ENCODE measurements around the gene SLC35B4. TPM values are rescaled to one million over a fixed set of nuclear protein-coding genes. Genes with fewer than 3 reads are reported as not detected.

SLC35B4 gene
- total RNA-seq, 4 donors from 2014 or later, result 3.7 to 8.6 (median 7.0) TPM

DNA sequence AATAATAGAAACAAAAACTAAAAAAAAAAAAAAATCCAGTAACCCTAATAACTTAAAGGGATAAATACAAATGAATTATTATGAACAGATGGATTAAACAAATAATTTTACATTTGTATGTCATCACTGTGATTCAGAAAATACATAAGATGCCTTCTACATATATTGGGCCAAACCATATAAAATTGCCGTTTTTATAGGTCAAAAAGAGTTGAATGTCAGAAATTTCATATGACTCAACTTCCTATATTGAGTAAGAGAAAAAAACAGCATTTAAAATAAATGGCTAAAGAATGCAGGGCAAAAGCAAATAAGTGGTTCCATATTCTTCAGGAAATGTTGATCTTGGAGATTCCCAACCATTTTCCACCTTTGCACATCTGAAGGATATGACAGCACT is 9.4 kb downstream of the SLC35B4 start:
- Histone ChIP-seq H3K9me3 (no peaks in the 10 kb centered on the region), H3K27me3 (no peaks in the 10 kb centered on the region), H3K27ac (no peak overlapping the region), H3K4me1 (no peaks in the 10 kb centered on the region), H3K36me3 (peaks cover 0 to 48% (median 0%) of the 10 kb centered on the region in 3 donors), H3K4me3 (no peak overlapping the region)
- no peak for TF ChIP-seq POLR2A (IDR thresholded peaks at IDR 0.05)
- TF ChIP-seq, protein P1, sequence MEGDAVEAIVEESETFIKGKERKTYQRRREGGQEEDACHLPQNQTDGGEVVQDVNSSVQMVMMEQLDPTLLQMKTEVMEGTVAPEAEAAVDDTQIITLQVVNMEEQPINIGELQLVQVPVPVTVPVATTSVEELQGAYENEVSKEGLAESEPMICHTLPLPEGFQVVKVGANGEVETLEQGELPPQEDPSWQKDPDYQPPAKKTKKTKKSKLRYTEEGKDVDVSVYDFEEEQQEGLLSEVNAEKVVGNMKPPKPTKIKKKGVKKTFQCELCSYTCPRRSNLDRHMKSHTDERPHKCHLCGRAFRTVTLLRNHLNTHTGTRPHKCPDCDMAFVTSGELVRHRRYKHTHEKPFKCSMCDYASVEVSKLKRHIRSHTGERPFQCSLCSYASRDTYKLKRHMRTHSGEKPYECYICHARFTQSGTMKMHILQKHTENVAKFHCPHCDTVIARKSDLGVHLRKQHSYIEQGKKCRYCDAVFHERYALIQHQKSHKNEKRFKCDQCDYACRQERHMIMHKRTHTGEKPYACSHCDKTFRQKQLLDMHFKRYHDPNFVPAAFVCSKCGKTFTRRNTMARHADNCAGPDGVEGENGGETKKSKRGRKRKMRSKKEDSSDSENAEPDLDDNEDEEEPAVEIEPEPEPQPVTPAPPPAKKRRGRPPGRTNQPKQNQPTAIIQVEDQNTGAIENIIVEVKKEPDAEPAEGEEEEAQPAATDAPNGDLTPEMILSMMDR (IDR thresholded peaks at IDR 0.05), result no peak
- DNase-seq, result no peak
- intact Hi-C loops (cut with DNase I), result no loop called here
- WGBS, 2 donors, result 63 to 84% methylated on average over 1 of the region's 1 CpG

DNA sequence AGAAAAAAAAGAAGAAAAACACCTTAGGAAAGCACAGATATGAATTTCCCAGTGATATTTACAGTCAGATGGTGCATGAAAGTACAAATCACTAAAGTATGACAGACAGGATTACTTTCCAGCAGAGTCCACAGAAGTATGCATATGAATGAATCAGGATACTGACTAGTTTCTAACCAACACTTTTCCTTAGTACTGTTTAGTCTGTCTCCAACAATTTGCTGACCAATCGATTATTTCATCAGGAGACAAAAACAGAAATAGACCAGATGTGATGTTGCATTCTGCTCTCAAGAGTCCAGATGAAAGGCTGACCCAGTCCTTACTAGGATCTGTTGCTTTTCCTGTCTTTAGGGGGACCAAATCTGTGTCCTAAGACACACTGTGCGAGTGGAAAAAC is 14.6 kb downstream of the SLC35B4 start:
- DNase-seq, result no peak
- TF ChIP-seq, protein P1 (IDR thresholded peaks at IDR 0.05), result no peak
- TF ChIP-seq POLR2A (IDR thresholded peaks at IDR 0.05), result no peak
- H3K27me3 ChIP-seq, result no peaks in the 10 kb centered on the region
- intact Hi-C loops (cut with DNase I), result no loop called here
- H3K36me3 ChIP-seq, result peaks cover 0 to 84% (median 0%) of the 10 kb centered on the region in 3 donors
- no peak overlapping the region for H3K4me3 ChIP-seq
- H3K9me3 ChIP-seq, result no peaks in the 10 kb centered on the region
- H3K4me1 ChIP-seq, result no peaks in the 10 kb centered on the region
- WGBS, 2 donors, result 75 to 82% methylated on average over 2 of the region's 2 CpGs
- no peak overlapping the region for H3K27ac ChIP-seq

DNA sequence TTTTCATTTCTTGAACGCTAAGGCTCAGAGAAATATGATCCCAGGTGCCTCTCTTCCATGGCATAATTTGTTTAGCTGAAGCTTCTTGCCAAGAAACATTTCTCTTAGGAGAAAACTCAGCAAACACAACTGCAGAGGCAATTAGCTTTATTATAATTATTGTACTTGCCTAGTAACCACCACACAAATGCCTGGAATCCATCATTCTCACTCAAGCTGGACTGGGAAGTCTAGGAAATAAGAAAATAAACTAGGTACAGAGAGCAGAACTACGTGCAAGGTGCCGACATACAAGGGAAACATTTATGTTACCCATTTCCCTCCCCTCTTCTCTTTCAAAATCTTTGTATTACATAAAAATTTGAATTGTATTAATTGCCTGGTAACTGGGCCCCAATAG is 15.1 kb downstream of the SLC35B4 start:
- peaks cover 0 to 89% (median 0%) of the 10 kb centered on the region in 3 donors for H3K36me3 ChIP-seq
- H3K4me3 ChIP-seq, result no peak overlapping the region

DNA sequence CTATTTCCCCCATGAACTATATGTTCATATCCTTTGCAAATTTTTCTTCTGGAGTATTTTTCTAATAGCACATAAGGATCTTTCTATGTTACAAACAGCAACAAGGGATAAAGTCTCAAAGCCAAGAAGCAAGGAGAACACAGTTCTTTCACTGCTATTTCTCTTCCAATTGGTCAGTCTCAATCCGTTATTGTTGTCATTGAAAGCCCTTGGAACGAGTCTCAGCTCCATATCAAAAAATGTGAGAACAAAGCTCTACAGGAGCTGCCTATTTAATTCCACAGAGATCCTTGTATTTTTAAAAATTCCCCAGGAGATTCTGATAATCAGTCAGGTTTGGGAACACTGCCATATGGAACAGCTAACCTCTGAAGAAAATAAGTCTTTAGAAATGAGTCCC is 15.7 kb downstream of the SLC35B4 start:
- peaks cover 0 to 93% (median 0%) of the 10 kb centered on the region in 3 donors for H3K36me3 ChIP-seq
- 86 to 87% methylated on average over 2 of the region's 2 CpGs for WGBS, 2 donors
- intact Hi-C loops (cut with DNase I), result no loop called here
- DNase-seq, result no peak
- TF ChIP-seq, protein P1 (IDR thresholded peaks at IDR 0.05), result no peak
- no peak for TF ChIP-seq POLR2A (IDR thresholded peaks at IDR 0.05)
- no peaks in the 10 kb centered on the region for H3K4me1 ChIP-seq
- H3K27me3 ChIP-seq, result no peaks in the 10 kb centered on the region
- H3K9me3 ChIP-seq, result no peaks in the 10 kb centered on the region
- no peak overlapping the region for H3K4me3 ChIP-seq
- H3K27ac ChIP-seq, result no peak overlapping the region

More for the DNA sequence above, 15.1 kb downstream of the SLC35B4 start:
- intact Hi-C loops (cut with DNase I), result no loop called here
- Histone ChIP-seq H3K27ac (no peak overlapping the region), H3K9me3 (no peaks in the 10 kb centered on the region), H3K27me3 (no peaks in the 10 kb centered on the region), H3K4me1 (no peaks in the 10 kb centered on the region)
- WGBS, 2 donors, result 66 to 83% methylated on average over 3 of the region's 3 CpGs
- DNase-seq, result no peak
- TF ChIP-seq, protein P1 (IDR thresholded peaks at IDR 0.05), result no peak
- TF ChIP-seq POLR2A (IDR thresholded peaks at IDR 0.05), result no peak

DNA sequence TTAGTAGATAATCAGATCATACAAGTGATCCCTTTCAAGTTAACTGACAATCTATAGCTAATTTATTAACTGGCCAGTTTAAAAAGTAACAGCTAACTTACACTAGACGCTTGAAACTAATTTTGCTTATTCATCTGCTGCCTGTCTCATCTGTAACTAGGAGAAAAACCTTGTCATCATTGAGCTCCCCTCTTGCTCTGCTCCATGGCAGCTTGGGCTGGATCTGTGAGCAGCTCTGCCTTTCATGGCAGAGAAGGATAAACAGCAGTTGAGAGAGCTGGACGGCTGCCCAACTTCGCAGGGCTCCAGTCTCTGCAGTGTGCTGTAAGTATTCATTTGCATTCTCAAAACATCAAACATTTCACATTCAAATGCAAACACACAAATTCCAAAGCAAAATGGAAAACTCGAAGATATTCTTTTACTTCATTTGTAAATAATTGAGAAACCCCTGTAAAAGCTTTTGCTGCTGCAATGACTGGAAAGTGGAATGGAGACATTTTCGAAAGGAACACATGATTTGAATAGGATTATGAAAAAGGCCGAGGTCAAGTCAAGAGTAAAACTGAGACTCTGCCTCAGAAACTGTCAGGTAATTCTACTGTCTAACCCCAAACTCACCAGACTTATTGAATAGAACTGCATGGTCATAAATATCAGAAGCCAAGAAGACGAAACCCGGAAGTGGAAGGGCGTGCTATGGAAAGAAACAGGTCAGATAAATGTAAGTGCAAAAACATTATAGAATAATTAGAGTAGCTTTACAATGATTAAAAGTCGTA is 17.6 kb downstream of the SLC35B4 start:
- TF ChIP-seq POLR2A (IDR thresholded peaks at IDR 0.05), result no peak
- TF ChIP-seq, protein P1 (IDR thresholded peaks at IDR 0.05), result no peak
- peak overlapping the region in 2 of 4 donors; percentile 16 to 23 for H3K27ac ChIP-seq
- 62 to 63% methylated on average over 10 of the region's 10 CpGs for WGBS, 2 donors
- intact Hi-C loops (cut with DNase I), result no loop called here
- no peaks in the 10 kb centered on the region for H3K27me3 ChIP-seq
- H3K4me3 ChIP-seq, result no peak overlapping the region
- H3K36me3 ChIP-seq, result peaks cover 4 to 98% (median 9%) of the 10 kb centered on the region in 3 donors
- no peaks in the 10 kb centered on the region for H3K9me3 ChIP-seq
- DNase-seq, result no peak
- no peaks in the 10 kb centered on the region for H3K4me1 ChIP-seq
